OCI-LY1 (cell line): ENCODE results near the gene FOXD4L1.
"Not testable (repeated sequence)": the region's sequence is repeated elsewhere in the genome, so short reads cannot be mapped to it uniquely, and the experiment has no call there.

Source experiments
- H2AFZ ChIP-seq: fragments of 200-600 bp; sonication (generic), shearing (Covaris generic); 2 replicates; pipeline ENCODE4 v1.6.0; 2014; ENCODE audit warnings: antibody characterized with exemption, mild to moderate bottlenecking, low read length
- H3F3A ChIP-seq: fragments of 200-600 bp; sonication (generic), shearing (Covaris generic); 2 replicates; pipeline ENCODE4 v1.6.0; 2014; ENCODE audit warnings: mild to moderate bottlenecking, antibody characterized with exemption, low read length, moderate library complexity; ENCODE audit not compliant: insufficient read depth
- H3K27ac ChIP-seq: fragments of 200-600 bp; sonication (generic); 2 replicates; pipeline ENCODE4 v1.5.1; 2014; ENCODE audit warnings: low read length, mixed run types, mild to moderate bottlenecking, low read depth; ENCODE audit not compliant: poor library complexity, severe bottlenecking
- H3K27me3 ChIP-seq: fragments of 200-600 bp; sonication (generic); 2 replicates; pipeline ENCODE4 v1.6.0; 2014; ENCODE audit warnings: antibody characterized with exemption, mild to moderate bottlenecking, low read length, moderate library complexity; ENCODE audit not compliant: insufficient read depth
- H3K36me3 ChIP-seq: fragments of 200-600 bp; sonication (generic); 2 replicates; pipeline ENCODE4 v1.6.1; 2014; ENCODE audit warnings: mild to moderate bottlenecking, antibody characterized with exemption, low read length, moderate library complexity, mixed read lengths; ENCODE audit not compliant: insufficient read depth
- H3K4me1 ChIP-seq: fragments of 200-600 bp; sonication (generic); 2 replicates; pipeline ENCODE4 v1.5.1; 2014; ENCODE audit warnings: mild to moderate bottlenecking, low read length, moderate library complexity; ENCODE audit not compliant: insufficient read depth, severe bottlenecking
- H3K4me2 ChIP-seq: fragments of 200-600 bp; sonication (generic), shearing (Covaris generic); 2 replicates; pipeline ENCODE4 v1.6.1; 2014; ENCODE audit warnings: low read length
- H3K4me3 ChIP-seq: fragments of 200-600 bp; sonication (generic); 2 replicates; pipeline ENCODE4 v1.5.1; 2014; ENCODE audit warnings: low read length, low read depth, mild to moderate bottlenecking, mixed read lengths; ENCODE audit not compliant: poor library complexity, severe bottlenecking
- H3K79me2 ChIP-seq: fragments of 200-600 bp; shearing (Covaris generic); 2 replicates; pipeline ENCODE4 v1.6.1; 2016; ENCODE audit warnings: mixed run types, low read length, mixed read lengths; ENCODE audit not compliant: insufficient read depth
- H3K9ac ChIP-seq: fragments of 200-600 bp; sonication (generic), shearing (Covaris generic); 2 replicates; pipeline ENCODE4 v1.6.1; 2014; ENCODE audit warnings: mild to moderate bottlenecking, low read length, mixed read lengths
- H3K9me2 ChIP-seq: fragments of 200-600 bp; sonication (generic), shearing (Covaris generic); 2 replicates; pipeline ENCODE4 v1.6.1; 2014; ENCODE audit warnings: low read depth, mild to moderate bottlenecking, low read length, mixed read lengths
- H3K9me3 ChIP-seq: fragments of 200-600 bp; shearing (Covaris generic); 2 replicates; pipeline ENCODE4 v1.6.1; 2014; ENCODE audit warnings: low read length, mixed read lengths
- H4K20me1 ChIP-seq: fragments of 200-600 bp; sonication (generic), shearing (Covaris generic); 2 replicates; pipeline ENCODE4 v1.6.0; 2016; ENCODE audit warnings: mild to moderate bottlenecking, low read length; ENCODE audit not compliant: insufficient read depth

FOXD4L1 gene

DNA sequence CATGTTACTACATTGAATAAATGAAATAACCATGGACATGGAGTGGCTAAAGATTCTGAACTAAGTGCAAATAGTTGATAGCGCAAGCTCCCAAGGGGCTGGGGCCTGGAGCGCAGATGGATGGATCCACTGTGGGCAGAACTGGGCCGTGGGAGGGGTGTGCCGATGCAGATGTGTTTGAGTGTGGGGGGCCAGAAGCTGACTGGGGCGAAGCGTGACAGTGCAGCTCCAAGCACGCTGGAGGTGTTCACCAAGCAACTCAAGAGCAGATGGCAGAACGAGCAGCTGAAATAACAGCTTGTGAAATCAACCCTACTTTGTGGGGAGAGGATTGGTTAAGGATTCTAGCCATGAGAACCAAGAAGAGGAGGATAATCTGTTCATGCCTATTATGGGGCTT lies 17.0 kb downstream of the FOXD4L1 start:
- not testable (repeated sequence) for H3K9ac ChIP-seq, H3K27ac ChIP-seq, H3K9me2 ChIP-seq, H3K9me3 ChIP-seq, H3K4me3 ChIP-seq, H4K20me1 ChIP-seq, H3K79me2 ChIP-seq, H3K4me1 ChIP-seq, H3F3A ChIP-seq, H3K4me2 ChIP-seq, H2AFZ ChIP-seq, H3K36me3 ChIP-seq, H3K27me3 ChIP-seq

DNA sequence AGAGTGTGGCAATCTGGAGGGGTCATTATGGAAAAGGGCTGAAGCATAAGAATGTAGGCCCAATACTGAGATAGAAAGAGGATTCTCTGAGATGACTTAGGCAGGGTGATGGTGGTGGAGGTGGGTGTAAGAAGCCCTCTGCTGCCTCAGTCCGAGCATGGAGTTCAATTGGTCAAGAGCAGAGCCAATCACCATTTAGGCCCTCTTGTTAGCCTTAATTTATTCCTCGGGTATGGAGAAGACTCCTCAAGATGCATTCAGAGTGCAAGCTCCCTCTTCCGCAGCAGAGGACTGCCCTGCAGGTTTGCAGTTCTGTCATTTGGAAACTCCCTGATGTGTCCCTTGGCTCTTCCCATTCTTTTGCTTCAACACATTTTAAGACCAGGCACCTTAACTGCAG lies 17.5 kb downstream of the FOXD4L1 start:
- H3K36me3 ChIP-seq, H3K9ac ChIP-seq, H3K4me1 ChIP-seq, H3K27me3 ChIP-seq, H3F3A ChIP-seq, H3K27ac ChIP-seq, H2AFZ ChIP-seq, H3K79me2 ChIP-seq, H3K4me3 ChIP-seq, H3K9me3 ChIP-seq, H4K20me1 ChIP-seq, H3K9me2 ChIP-seq, H3K4me2 ChIP-seq: not testable (repeated sequence)

DNA sequence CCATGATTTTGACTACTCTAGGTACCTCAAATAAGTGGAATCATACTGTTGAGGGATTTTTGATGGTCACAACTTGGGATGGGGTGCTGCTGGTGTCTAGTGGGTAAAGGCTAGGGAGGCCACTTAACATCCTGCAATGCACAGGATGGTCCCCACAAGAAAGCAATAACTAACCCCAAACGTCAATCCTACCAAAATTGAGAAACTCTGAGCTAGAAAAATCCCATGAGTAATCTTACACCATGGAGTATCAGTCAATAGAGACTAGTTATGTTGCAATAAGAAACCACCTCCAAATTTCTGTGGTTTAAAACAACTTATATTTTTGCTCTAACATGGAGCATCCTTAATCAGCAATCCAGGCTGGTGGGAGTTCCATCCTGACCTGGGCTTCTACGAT lies 18.6 kb downstream of the FOXD4L1 start:
- not testable (repeated sequence) for H3K4me2 ChIP-seq, H2AFZ ChIP-seq, H3K9ac ChIP-seq, H4K20me1 ChIP-seq, H3K4me3 ChIP-seq, H3K4me1 ChIP-seq, H3K9me3 ChIP-seq, H3K36me3 ChIP-seq, H3K27me3 ChIP-seq, H3K9me2 ChIP-seq, H3F3A ChIP-seq, H3K27ac ChIP-seq, H3K79me2 ChIP-seq

DNA sequence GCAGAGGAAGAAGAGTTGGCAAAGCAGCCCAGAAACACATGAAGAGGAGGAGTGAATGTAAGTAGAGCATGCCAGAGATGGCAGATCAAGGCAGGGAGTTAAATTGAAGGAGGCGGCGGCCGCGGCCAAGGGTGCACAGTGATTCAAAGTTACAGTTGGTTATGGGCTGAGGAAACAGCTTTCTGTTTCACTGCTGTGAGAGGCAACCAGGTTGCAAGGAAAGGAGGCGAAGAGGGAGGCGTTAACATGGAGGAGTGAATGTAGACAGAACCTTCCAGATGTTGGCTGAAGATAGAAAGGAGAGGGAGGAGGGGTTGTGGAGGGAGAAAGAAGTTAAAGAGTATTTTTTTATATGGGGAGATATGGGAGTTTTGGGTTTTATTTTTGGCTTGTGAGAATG lies 22.4 kb downstream of the FOXD4L1 start:
- H3K79me2 ChIP-seq, H3K4me3 ChIP-seq, H3K4me1 ChIP-seq, H3K4me2 ChIP-seq, H3K9ac ChIP-seq, H3K27ac ChIP-seq, H3F3A ChIP-seq, H3K27me3 ChIP-seq, H3K9me2 ChIP-seq, H3K9me3 ChIP-seq, H2AFZ ChIP-seq, H4K20me1 ChIP-seq, H3K36me3 ChIP-seq: not testable (repeated sequence)

DNA sequence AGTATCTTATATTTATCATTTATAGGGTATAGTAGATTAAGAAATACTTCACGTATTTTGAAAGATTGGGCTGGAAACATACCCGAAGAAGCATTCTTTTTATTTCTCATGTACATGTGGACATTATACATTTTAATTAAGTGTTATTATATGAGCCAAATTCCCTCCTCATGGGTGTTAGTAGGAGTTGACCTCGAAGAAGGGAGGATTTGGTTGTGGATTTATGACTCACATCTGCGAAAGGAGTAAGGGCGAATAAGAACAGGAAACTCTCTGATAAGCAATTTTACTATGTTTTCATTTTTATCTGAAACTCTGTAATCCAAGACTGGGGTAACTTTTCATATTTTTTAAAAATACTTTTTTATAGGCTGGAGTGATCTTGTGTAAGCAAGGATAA lies 23.0 kb downstream of the FOXD4L1 start:
- not testable (repeated sequence) for H3K27ac ChIP-seq, H3K9ac ChIP-seq, H3K9me2 ChIP-seq, H4K20me1 ChIP-seq, H3K4me2 ChIP-seq, H2AFZ ChIP-seq, H3K4me1 ChIP-seq, H3K4me3 ChIP-seq, H3K9me3 ChIP-seq, H3K36me3 ChIP-seq, H3F3A ChIP-seq, H3K27me3 ChIP-seq, H3K79me2 ChIP-seq

DNA sequence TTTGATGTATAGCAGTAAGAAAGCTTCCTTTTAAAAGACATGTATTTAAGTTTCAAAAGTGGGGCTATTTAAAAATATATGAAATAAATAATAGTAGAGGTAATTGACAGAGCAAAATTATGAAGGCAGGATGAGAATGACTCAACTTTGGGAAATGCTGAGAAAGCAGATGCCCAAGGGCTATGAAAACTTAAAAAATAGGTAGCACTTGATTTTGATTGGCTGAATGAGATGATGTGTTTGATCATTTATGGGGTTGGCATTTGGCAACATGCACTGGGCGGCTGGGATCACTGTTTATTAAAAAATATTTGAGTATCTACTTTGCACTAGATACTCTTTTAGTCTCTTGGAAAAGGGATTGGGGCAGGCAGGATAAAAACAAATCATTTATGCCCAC lies 26.5 kb downstream of the FOXD4L1 start:
- H3K36me3 ChIP-seq, H4K20me1 ChIP-seq, H3K4me1 ChIP-seq, H2AFZ ChIP-seq, H3K9me3 ChIP-seq, H3K9me2 ChIP-seq, H3K79me2 ChIP-seq, H3K27me3 ChIP-seq, H3K4me3 ChIP-seq, H3K9ac ChIP-seq, H3K4me2 ChIP-seq, H3F3A ChIP-seq, H3K27ac ChIP-seq: not testable (repeated sequence)

GRCh38 chr2:113527350-113528045 lies 29.0 kb downstream of the FOXD4L1 start:
- H3K4me3 ChIP-seq, H3K9me3 ChIP-seq, H3K79me2 ChIP-seq, H4K20me1 ChIP-seq, H2AFZ ChIP-seq, H3K27me3 ChIP-seq, H3K4me1 ChIP-seq, H3K9ac ChIP-seq, H3F3A ChIP-seq, H3K4me2 ChIP-seq, H3K36me3 ChIP-seq, H3K27ac ChIP-seq, H3K9me2 ChIP-seq: not testable (repeated sequence)

GRCh38 chr2:113528126-113528525 lies 29.7 kb downstream of the FOXD4L1 start:
- not testable (repeated sequence) for H4K20me1 ChIP-seq, H3K9me3 ChIP-seq, H3K9ac ChIP-seq, H3K4me2 ChIP-seq, H3K79me2 ChIP-seq, H3K27ac ChIP-seq, H3K9me2 ChIP-seq, H3K36me3 ChIP-seq, H2AFZ ChIP-seq, H3K4me3 ChIP-seq, H3K4me1 ChIP-seq, H3F3A ChIP-seq, H3K27me3 ChIP-seq
